MM.1S (cell line): ENCODE data around the gene ARHGAP26.

ENCODE experiments used
- CTCF ChIP-seq: fragments of 300-600 bp; sonication (generic); IDR thresholded peaks from 2 replicates; pipeline ENCODE4 v1.5.1; 2016; ENCODE audit warnings: antibody characterized with exemption, low read length, mixed read lengths
- EZH2 ChIP-seq: fragments of 300-600 bp; sonication (generic); optimal IDR thresholded peaks from 2 replicates; pipeline ENCODE3; 2017; ENCODE audit warnings: low read depth, mild to moderate bottlenecking, antibody characterized with exemption, low read length, mixed read lengths
- EZH2phosphoT487 ChIP-seq: fragments of 300-600 bp; sonication (generic); IDR thresholded peaks from 2 replicates; pipeline ENCODE4 v1.6.1; 2018; ENCODE audit warnings: antibody characterized with exemption, low read length

- TF ChIP-seq CTCF (no peak), EZH2 (no peak), EZH2phosphoT487 (no peak)
These were observed 304.3 kb downstream of the ARHGAP26 start for GRCh38 chr5:143074414-143074996.
